ENCODE data around the gene CD37.
"Not testable (repeated sequence)": the region's sequence is repeated elsewhere in the genome, so short reads cannot be mapped to it uniquely, and the experiment has no call there.

The CD37 gene, protein sequence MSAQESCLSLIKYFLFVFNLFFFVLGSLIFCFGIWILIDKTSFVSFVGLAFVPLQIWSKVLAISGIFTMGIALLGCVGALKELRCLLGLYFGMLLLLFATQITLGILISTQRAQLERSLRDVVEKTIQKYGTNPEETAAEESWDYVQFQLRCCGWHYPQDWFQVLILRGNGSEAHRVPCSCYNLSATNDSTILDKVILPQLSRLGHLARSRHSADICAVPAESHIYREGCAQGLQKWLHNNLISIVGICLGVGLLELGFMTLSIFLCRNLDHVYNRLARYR

DNA sequence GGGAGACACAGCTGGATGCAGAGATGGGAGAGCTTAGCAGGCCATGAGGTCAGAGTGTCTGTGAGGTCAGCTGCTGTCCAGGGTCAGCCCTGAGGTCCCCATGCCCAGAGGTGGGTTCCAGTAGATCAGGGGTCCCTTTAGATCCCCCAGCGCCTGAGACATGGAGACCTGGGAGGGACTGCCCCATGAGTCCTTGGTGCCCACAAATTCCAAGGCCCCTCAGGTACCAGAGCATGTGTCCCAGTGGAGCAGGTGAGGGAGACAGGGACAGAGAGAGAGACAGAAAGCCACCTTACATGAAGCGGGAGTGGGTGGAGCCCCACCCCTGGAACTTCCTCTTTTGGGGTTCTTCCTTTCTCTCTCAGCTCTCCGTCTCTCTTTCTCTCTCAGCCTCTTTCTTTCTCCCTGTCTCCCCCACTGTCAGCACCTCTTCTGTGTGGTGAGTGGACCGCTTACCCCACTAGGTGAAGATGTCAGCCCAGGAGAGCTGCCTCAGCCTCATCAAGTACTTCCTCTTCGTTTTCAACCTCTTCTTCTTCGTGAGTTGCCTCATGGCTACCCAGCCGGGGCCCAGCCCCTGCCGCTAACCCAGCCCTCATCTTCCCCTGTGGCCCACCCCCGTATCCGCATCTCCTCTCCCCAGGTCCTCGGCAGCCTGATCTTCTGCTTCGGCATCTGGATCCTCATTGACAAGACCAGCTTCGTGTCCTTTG, at the start of gene CD37:
Gene CD37 (plus strand): TSS at position 336 of the 713 bp plus-strand sequence. CDS start 135 bp downstream, at position 471.
- peak in 1 of 3 experiments; percentile 50 for DNase-seq (ENCODE audit: low read depth in 3 of 3)

DNA sequence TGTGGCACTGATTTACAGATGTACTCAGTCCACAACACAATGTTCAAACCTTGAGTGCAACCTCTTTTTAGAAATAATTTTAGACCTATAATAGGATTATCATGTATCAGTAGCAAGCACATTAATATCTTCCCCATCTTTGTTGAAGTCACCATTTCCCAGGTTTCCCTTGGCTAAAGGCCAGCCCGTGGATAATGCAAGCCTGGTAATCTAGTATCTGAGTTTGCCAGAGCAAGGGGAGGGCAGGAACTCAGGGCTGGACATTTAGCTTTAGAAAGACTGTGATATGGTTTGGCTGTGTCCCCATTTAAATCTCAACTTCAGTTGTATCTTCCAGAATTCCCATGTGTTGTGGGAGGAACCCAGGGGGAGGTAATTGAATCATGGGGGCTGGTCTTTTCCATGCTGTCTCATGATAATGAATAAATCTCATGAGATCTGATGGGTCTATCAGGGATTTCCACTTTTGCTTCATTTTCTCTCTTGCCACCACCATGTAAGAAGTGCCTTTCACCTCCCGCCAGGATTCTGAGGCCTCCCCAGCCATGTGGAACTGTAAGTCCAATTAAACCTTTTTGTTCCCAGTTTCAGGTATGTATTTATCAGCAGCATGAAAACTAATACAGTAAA, 48.0 kb upstream of the CD37 start:
- DNase-seq (ENCODE audit: low read depth in 3 of 3), result no peak

DNA sequence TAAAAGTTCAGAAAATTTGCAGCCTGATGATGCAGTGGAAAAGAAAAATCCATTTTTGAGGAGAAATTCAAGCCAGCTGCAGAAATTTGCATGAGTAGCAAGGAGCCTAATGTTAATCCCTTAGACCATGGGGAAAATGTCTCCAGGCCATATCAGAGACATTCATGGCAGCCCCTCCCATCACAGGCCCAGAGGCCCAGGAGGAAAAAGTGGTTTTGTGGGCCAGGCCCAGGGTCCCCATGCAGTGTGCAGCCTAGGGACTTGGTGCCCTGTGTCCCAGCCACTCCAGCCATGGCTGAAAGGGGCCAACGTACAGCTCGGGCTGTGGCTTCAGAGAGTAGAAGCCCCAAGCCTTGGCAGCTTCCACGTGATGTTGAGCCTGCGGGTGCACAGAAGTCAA, 47.0 kb upstream of the CD37 start:
- DNase-seq (ENCODE audit: low read depth in 3 of 3), result not testable (repeated sequence)

DNA sequence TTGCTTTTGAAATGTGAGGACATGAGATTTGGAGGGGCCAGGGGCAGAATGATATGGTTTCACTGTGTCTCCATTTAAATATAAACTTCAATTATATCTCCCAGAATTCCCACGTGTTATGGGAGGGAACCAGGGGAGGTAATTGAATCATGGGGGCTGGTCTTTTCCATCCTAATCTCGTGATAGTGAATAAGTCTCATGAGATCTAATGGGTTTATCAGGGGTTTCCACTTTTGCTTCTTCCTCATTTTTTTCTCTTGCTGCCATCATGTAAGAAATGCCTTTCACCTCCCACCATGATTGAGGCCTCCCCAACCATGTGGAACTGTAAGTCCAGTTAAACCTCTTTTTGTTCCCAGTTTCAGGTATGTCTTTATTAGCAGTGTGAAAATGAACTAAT, 45.9 kb upstream of the CD37 start:
- not testable (repeated sequence) for DNase-seq (ENCODE audit: low read depth in 3 of 3)

- DNase-seq (ENCODE audit: low read depth in 3 of 3), result no peak
Observed at GRCh38 chr19:49290517-49290916, 44.7 kb upstream of the CD37 start.

DNA sequence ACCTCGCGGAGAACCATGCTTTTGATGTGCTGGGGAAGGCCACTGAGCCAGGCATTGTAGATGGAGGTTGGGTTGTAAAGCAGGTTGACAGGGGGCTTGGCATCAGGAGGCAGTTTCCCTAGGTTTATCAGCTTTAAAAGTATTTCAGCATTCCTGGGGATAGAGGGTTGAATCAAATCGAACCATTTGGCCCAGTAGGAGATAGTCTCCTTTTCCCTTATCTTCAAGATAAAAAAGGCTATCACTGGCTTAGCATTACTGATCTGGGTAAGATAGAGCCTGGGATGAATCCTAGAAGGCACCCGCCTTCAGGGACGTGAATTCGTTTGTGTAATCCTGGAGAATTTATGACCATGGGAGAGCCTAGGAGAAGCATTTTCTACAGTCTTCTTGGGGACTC, 40.8 kb upstream of the CD37 start:
- DNase-seq (ENCODE audit: low read depth in 3 of 3), result no peak

- no peak for DNase-seq (ENCODE audit: low read depth in 3 of 3)
Observed at GRCh38 chr19:49295208-49295880, 39.9 kb upstream of the CD37 start.

- DNase-seq (ENCODE audit: low read depth in 3 of 3), result no peak
Observed at GRCh38 chr19:49297403-49297802, 37.8 kb upstream of the CD37 start.

DNA sequence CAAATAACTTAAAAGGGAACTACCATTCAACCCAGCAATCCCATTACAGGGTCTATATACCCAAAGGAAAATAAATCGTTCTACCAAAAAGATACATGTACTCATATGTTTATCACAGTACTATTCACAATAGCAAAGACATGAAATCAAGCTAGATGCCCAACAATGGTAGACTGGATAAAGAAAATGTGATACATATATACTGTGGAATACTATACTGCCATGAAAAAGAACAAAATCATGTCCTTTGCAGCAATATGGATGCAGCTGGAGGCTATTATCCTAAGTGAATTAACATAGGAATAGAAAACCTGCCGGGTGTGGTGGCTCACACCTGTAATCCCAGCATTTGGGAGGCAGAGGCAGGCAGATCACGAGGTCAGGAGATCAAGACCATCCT, 36.6 kb upstream of the CD37 start:
- DNase-seq (ENCODE audit: low read depth in 3 of 3), result not testable (repeated sequence)

DNA sequence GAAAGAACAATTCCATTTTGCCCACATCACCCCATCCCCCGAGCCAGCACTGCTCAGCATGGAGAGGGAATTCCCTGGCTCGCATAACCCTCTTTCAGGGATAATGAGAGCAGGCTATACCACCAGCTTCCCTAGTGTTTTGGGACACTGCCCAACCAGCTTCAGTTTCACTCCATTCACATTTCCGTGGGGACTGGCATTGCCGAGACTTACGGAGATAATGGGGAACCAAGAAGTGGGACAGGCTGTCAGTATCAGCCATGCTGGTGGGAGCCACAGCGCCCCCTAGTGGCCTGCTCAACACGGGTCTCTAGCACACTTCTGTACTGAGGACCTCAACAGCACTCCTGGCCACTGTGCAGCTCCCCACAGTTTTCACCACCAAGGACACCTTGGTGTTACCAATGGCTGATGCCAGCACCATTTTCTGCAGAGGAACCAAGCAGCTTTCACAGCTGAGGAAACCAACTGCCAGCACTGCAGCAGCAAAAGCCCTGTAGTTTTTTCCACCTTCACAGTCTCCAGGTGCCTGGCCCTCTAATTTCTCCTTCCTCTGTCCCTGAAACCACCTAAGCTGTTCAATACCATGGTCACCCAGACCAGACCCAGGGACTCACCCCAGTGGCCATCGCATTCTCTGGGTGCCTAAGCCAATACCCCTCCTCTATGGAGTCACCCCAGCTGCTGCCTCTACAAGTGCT, 33.9 kb upstream of the CD37 start:
- DNase-seq (ENCODE audit: low read depth in 3 of 3), result peak; percentile 71 to 84 (median 71)

DNA sequence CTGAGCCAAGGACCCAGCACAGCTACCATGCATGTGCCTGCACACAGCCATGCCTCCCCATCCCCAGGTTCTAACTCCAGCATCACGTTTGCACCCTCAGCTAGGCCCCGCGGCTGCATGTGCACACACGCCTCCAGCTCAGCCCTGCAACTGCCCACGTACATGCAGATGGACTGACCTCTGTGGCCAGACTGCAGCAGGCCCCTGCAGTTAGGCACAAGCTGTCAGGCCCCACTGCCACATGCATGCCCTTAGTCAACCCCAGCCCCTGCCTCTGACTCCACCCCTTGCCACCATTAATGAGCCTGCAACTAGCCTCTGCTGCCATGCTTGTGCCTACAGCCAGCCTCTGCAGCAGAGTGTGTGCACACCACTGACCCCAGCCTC, 33.3 kb upstream of the CD37 start:
- no peak for DNase-seq (ENCODE audit: low read depth in 3 of 3)

DNA sequence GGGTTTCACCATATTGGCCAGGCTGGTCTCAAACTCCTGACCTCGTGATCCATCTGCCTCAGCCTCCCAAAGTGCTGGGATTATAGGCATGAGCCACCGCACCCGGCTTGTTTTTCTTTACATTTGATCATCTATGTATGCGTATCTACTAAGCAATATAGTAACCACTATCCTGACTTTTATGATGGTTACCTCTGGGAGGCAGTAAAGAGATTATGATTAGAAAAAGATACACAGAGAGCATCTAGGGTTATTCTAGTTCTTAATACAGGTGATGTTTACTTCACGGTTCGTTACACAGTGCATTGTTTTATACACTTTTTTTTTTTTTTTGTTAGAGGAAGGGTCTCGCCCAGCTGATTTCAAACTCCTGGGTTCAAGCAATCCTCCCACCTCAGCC, 28.5 kb upstream of the CD37 start:
- not testable (repeated sequence) for DNase-seq (ENCODE audit: low read depth in 3 of 3)

DNA sequence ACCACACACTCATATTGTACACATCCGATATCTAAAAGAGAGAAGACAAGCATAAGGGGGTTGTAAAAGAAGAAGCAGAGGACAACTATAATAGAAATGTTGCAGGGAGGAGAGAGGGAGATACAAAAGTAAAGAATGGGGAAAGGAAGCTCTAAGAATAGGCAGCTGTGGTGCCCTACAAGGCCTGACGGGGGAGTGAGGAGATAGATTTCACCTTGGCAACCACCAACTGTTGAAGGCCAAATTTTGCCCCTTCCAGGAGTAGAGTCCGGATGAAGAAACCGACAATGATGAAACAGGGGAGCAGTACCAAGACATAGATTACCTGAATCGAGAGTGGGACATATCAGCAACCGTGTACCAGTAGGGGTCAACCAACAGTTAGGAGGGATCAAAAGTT, 26.1 kb upstream of the CD37 start:
- DNase-seq (ENCODE audit: low read depth in 3 of 3), result no peak

GRCh38 chr19:49315111-49315510, 20.1 kb upstream of the CD37 start:
- no peak for DNase-seq (ENCODE audit: low read depth in 3 of 3)

DNA sequence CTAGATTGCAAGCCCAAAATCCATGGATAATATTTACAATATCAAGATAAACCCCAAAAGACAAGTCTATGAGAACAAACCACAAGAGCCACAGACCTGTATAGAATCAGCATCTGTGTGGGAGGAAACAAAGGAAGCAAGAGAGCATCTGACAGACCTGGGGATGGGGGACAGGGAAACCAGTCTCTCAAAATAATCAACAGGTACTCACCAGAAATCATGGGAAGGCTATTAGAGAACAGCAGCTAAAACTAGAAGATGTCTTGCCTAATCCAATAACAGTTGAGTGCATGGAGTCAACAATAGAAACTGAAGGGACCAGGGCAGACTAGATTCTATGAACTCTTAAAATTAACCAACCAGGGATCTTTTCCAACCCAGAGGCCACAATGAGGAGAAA, 18.9 kb upstream of the CD37 start:
- DNase-seq (ENCODE audit: low read depth in 3 of 3), result no peak

DNA sequence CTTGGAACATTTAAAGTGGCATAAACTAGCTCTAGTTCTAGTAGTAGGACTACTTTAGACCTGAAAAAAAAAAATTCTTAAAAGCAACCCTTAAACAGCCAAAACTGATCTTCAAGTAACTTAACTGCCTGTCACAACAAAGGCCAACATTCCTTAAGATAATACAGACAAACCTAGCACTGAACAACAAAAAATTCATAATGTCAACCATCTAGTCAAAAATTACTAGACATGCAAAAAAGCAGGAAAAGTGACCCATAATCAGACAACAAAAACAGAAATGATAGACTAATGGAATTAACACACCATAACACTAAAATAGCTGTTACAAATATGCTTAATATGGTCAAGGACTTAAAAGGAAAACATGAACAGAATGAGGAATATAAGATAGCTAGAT, 16.9 kb upstream of the CD37 start:
- no peak for DNase-seq (ENCODE audit: low read depth in 3 of 3)

DNA sequence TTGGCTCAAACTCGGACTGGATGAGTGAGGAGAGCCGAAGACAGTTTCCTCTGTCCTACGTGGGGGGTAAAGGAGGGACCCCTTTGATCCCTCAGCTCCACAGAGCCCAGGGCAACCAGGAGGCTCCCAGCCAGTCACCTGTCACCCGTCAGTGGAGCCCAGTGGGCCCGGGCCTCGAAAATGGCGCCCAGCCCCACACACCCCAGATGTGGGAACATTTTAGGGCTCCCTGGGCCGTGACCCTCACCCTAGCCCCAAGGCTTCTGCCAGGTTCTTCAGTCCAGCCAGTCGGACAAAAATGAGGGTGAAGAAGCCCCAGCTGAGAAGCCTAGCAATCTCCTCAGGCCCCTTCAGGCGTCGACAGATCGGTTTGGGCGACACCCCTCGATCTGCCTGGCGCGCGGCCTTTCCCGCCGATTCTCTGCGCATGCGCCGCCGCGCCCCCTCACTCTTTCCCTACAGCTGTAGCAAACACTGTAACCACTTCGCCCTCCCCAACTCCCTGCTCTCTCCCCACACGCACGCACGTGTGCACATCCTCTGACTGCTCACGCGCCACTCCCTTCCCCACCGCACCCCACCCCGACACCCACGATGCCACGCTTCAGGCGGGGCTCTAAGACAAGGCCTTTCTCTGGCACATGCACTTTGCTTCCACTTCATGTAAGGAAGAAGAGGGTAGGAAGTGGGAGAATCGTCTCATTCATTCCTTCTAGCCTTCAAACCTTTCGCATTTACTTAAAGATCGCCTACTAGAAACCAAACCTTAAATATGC, 10.2 kb upstream of the CD37 start, which contains the start of gene SLC6A16:
Gene SLC6A16 (minus strand): TSS at position 391 of the 776 bp plus-strand sequence. CDS start 13,844 bp downstream, outside the sequence.
- DNase-seq (ENCODE audit: low read depth in 3 of 3), result no peak

- DNase-seq (ENCODE audit: low read depth in 3 of 3), result not testable (repeated sequence)
Observed at GRCh38 chr19:49325756-49326155, 9.4 kb upstream of the CD37 start.

GRCh38 chr19:49326165-49326704, 9.0 kb upstream of the CD37 start:
- no peak for DNase-seq (ENCODE audit: low read depth in 3 of 3)

- DNase-seq (ENCODE audit: low read depth in 3 of 3), result peak in 1 of 3 experiments; percentile 37
Observed at GRCh38 chr19:49327878-49328544, 7.2 kb upstream of the CD37 start.
